ENCODE measurements around the gene TAGLN3.

DNA sequence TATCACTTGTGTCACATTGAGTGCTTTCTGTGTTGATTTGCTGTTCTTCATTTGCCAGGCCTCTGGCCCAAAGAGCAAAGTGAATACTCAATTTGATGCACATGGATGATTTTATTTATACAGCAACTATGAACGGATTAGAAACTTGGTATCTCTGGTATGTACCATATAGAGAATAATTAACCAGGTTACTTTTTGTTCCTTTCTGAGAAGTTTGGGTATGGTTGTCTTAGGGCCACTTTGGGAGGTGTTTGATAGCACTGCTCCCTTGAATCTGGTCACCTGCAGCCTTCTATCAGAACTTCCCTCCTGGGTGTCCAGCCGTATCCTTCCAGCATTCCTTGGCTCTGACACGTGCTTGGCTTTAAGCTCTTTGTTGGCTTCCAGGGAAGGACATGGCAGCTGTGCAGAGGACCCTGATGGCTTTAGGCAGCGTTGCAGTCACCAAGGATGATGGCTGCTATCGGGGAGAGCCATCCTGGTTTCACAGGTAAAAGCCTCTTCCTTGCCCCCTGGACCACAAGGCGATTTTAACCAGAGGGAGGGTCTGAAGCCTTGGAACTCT, 12.7 kb downstream of the TAGLN3 start:
- TF ChIP-seq, protein P1, sequence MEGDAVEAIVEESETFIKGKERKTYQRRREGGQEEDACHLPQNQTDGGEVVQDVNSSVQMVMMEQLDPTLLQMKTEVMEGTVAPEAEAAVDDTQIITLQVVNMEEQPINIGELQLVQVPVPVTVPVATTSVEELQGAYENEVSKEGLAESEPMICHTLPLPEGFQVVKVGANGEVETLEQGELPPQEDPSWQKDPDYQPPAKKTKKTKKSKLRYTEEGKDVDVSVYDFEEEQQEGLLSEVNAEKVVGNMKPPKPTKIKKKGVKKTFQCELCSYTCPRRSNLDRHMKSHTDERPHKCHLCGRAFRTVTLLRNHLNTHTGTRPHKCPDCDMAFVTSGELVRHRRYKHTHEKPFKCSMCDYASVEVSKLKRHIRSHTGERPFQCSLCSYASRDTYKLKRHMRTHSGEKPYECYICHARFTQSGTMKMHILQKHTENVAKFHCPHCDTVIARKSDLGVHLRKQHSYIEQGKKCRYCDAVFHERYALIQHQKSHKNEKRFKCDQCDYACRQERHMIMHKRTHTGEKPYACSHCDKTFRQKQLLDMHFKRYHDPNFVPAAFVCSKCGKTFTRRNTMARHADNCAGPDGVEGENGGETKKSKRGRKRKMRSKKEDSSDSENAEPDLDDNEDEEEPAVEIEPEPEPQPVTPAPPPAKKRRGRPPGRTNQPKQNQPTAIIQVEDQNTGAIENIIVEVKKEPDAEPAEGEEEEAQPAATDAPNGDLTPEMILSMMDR (IDR thresholded peaks at IDR 0.05): no peak
- TF ChIP-seq POLR2A (IDR thresholded peaks at IDR 0.05): no peak
- no peak for TF ChIP-seq EP300 (IDR thresholded peaks at IDR 0.05; ENCODE audit: low read depth)
- no peak for TF ChIP-seq POLR2AphosphoS5 (IDR thresholded peaks at IDR 0.05)
